Epithelial cell of esophagus (primary cell): ENCODE results near the gene OLFM4.

Experiments used
- DNase-seq: peaks from one replicate; pipeline ENCODE4 v3.0.0; 2010; ENCODE audit warnings: low read depth
- H3K4me3 ChIP-seq: 2 replicates; pipeline ENCODE4 v1.5.1; 2011; ENCODE audit warnings: mild to moderate bottlenecking, low read length, control low read depth
- CTCF ChIP-seq: IDR thresholded peaks from 2 replicates; pipeline ENCODE4 v1.5.1; 2011; ENCODE audit warnings: low read depth, mild to moderate bottlenecking, low read length, control low read depth, inconsistent platforms; ENCODE audit not compliant: insufficient read depth; ENCODE audit errors: missing control alignments

OLFM4 gene

GRCh38 chr13:53060840-53061490, 32.4 kb downstream of the OLFM4 start:
- no peak for TF ChIP-seq CTCF
- DNase-seq = no peak
- H3K4me3 ChIP-seq = no peak overlapping the region

GRCh38 chr13:53064731-53065130, 36.1 kb downstream of the OLFM4 start:
- no peak for TF ChIP-seq CTCF
- no peak overlapping the region for H3K4me3 ChIP-seq
- no peak for DNase-seq

- no peak for TF ChIP-seq CTCF
- no peak overlapping the region for H3K4me3 ChIP-seq
- no peak for DNase-seq
Observed at GRCh38 chr13:53066411-53066810, 37.8 kb downstream of the OLFM4 start.

- DNase-seq = no peak
- TF ChIP-seq CTCF = no peak
- no peak overlapping the region for H3K4me3 ChIP-seq
Observed at GRCh38 chr13:53068585-53069520, 40.2 kb downstream of the OLFM4 start.

- H3K4me3 ChIP-seq = no peak overlapping the region
- no peak for TF ChIP-seq CTCF
- DNase-seq = no peak
Observed at GRCh38 chr13:53069800-53070199, 41.2 kb downstream of the OLFM4 start.

GRCh38 chr13:53073711-53074110, 45.1 kb downstream of the OLFM4 start:
- no peak for TF ChIP-seq CTCF
- H3K4me3 ChIP-seq = no peak overlapping the region
- no peak for DNase-seq
